ENCODE measurements around the gene CCDC121. TPM values are rescaled to one million over a fixed set of nuclear protein-coding genes. Genes with fewer than 3 reads are reported as not detected.
"Not testable (repeated sequence)": the region's sequence is repeated elsewhere in the genome, so short reads cannot be mapped to it uniquely, and the experiment has no call there.

Gene CCDC121
- polyA plus RNA-seq, 4 donors, result 0.54 to 4.8 (median 1.6) TPM

- H3K4me3 ChIP-seq (ENCODE audit: low read depth in 1 of 3, low read length in 3 of 3), result no peak overlapping the region
- DNase-seq (no peak), FAIRE-seq (no peak)
- peaks cover 9 to 33% (median 10%) of the 10 kb centered on the region in 3 donors for H3K36me3 ChIP-seq (ENCODE audit: control insufficient read depth in 3 of 3, insufficient read depth in 2 of 3, low read depth in 1 of 3, low read length in 3 of 3)
- no peak overlapping the region for H3K27ac ChIP-seq (ENCODE audit: low read depth in 1 of 3, low read length in 2 of 3)
- H3K27me3 ChIP-seq (ENCODE audit: control insufficient read depth in 3 of 3, insufficient read depth in 3 of 3, low read length in 3 of 3), result no peaks in the 10 kb centered on the region
- H3K9me3 ChIP-seq (ENCODE audit: control insufficient read depth in 2 of 2, insufficient read depth in 1 of 2, low read depth in 1 of 2, low read length in 1 of 2), result no peaks in the 10 kb centered on the region
- no peaks in the 10 kb centered on the region for H3K4me1 ChIP-seq (ENCODE audit: control insufficient read depth in 3 of 3, insufficient read depth in 2 of 3, low read depth in 1 of 3, low read length in 2 of 3)
Observed at GRCh38 chr2:27647289-27647688, 18.5 kb upstream of the CCDC121 start.

- Histone ChIP-seq H3K27me3 (ENCODE audit: control insufficient read depth in 3 of 3, insufficient read depth in 3 of 3, low read length in 3 of 3) (no peaks in the 10 kb centered on the region), H3K4me1 (ENCODE audit: control insufficient read depth in 3 of 3, insufficient read depth in 2 of 3, low read depth in 1 of 3, low read length in 2 of 3) (no peaks in the 10 kb centered on the region), H3K4me3 (ENCODE audit: low read depth in 1 of 3, low read length in 3 of 3) (no peak overlapping the region), H3K27ac (ENCODE audit: low read depth in 1 of 3, low read length in 2 of 3) (no peak overlapping the region), H3K36me3 (ENCODE audit: control insufficient read depth in 3 of 3, insufficient read depth in 2 of 3, low read depth in 1 of 3, low read length in 3 of 3) (peaks cover 8 to 41% (median 10%) of the 10 kb centered on the region in 3 donors), H3K9me3 (ENCODE audit: control insufficient read depth in 2 of 2, insufficient read depth in 1 of 2, low read depth in 1 of 2, low read length in 1 of 2) (no peaks in the 10 kb centered on the region)
- FAIRE-seq (no peak), DNase-seq (no peak)
Observed at GRCh38 chr2:27645197-27645596, 16.4 kb upstream of the CCDC121 start.

DNA sequence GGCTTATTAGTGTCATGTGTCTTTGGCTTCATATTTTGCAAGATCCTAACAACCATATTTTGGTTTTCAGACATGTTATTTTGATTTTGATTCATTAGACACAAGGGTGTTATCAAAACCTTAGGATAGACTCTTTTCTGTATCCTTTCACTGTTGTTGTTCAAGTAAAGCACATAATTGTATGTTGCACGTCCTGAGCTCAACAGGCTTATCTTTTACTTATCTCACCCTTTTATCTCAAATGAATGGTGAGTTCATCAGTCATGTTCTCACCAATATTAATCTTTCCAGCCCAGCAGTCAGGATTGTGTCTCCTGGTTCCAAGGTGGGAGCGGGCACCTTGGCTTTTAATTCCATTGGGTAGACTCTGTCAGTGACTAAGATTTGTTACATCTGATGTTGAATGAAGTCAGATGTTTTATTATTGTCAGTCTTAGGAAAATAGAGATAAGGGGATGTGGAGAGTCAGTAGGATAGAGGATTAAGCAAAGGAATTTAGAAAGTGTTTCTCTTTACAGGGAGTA, 12.0 kb upstream of the CCDC121 start:
- FAIRE-seq, result no peak
- Histone ChIP-seq H3K4me3 (ENCODE audit: low read depth in 1 of 3, low read length in 3 of 3) (no peak overlapping the region), H3K9me3 (ENCODE audit: control insufficient read depth in 2 of 2, insufficient read depth in 1 of 2, low read depth in 1 of 2, low read length in 1 of 2) (no peaks in the 10 kb centered on the region), H3K4me1 (ENCODE audit: control insufficient read depth in 3 of 3, insufficient read depth in 2 of 3, low read depth in 1 of 3, low read length in 2 of 3) (no peaks in the 10 kb centered on the region), H3K27ac (ENCODE audit: low read depth in 1 of 3, low read length in 2 of 3) (no peak overlapping the region), H3K36me3 (ENCODE audit: control insufficient read depth in 3 of 3, insufficient read depth in 2 of 3, low read depth in 1 of 3, low read length in 3 of 3) (peaks cover 17 to 39% (median 21%) of the 10 kb centered on the region in 3 donors), H3K27me3 (ENCODE audit: control insufficient read depth in 3 of 3, insufficient read depth in 3 of 3, low read length in 3 of 3) (no peaks in the 10 kb centered on the region)
- DNase-seq, result no peak
- WGBS, 3 donors, result 72 to 89% (median 81%) methylated on average over 2 of the region's 2 CpGs

GRCh38 chr2:27638709-27639108, 9.9 kb upstream of the CCDC121 start:
- Histone ChIP-seq H3K4me3 (ENCODE audit: low read depth in 1 of 3, low read length in 3 of 3) (no peak overlapping the region), H3K27ac (ENCODE audit: low read depth in 1 of 3, low read length in 2 of 3) (no peak overlapping the region), H3K36me3 (ENCODE audit: control insufficient read depth in 3 of 3, insufficient read depth in 2 of 3, low read depth in 1 of 3, low read length in 3 of 3) (peaks cover 27 to 33% (median 32%) of the 10 kb centered on the region in 3 donors), H3K4me1 (ENCODE audit: control insufficient read depth in 3 of 3, insufficient read depth in 2 of 3, low read depth in 1 of 3, low read length in 2 of 3) (no peaks in the 10 kb centered on the region), H3K27me3 (ENCODE audit: control insufficient read depth in 3 of 3, insufficient read depth in 3 of 3, low read length in 3 of 3) (no peaks in the 10 kb centered on the region), H3K9me3 (ENCODE audit: control insufficient read depth in 2 of 2, insufficient read depth in 1 of 2, low read depth in 1 of 2, low read length in 1 of 2) (no peaks in the 10 kb centered on the region)
- FAIRE-seq (no peak), DNase-seq (no peak)
- WGBS, 3 donors, result 56 to 74% (median 61%) methylated on average over 3 of the region's 3 CpGs

GRCh38 chr2:27638037-27638637, 9.3 kb upstream of the CCDC121 start:
- DNase-seq (peak in 1 of 2 donors; percentile 2), FAIRE-seq (no peak)
- 79 to 89% (median 84%) methylated on average over 3 of the region's 3 CpGs for WGBS, 3 donors
- no peaks in the 10 kb centered on the region for H3K4me1 ChIP-seq (ENCODE audit: control insufficient read depth in 3 of 3, insufficient read depth in 2 of 3, low read depth in 1 of 3, low read length in 2 of 3)
- no peak overlapping the region for H3K27ac ChIP-seq (ENCODE audit: low read depth in 1 of 3, low read length in 2 of 3)
- no peak overlapping the region for H3K4me3 ChIP-seq (ENCODE audit: low read depth in 1 of 3, low read length in 3 of 3)
- peaks cover 27 to 36% (median 33%) of the 10 kb centered on the region in 3 donors for H3K36me3 ChIP-seq (ENCODE audit: control insufficient read depth in 3 of 3, insufficient read depth in 2 of 3, low read depth in 1 of 3, low read length in 3 of 3)
- H3K27me3 ChIP-seq (ENCODE audit: control insufficient read depth in 3 of 3, insufficient read depth in 3 of 3, low read length in 3 of 3), result no peaks in the 10 kb centered on the region
- no peaks in the 10 kb centered on the region for H3K9me3 ChIP-seq (ENCODE audit: control insufficient read depth in 2 of 2, insufficient read depth in 1 of 2, low read depth in 1 of 2, low read length in 1 of 2)

- Histone ChIP-seq H3K36me3 (ENCODE audit: control insufficient read depth in 3 of 3, insufficient read depth in 2 of 3, low read depth in 1 of 3, low read length in 3 of 3) (peaks cover 29 to 33% (median 31%) of the 10 kb centered on the region in 3 donors), H3K9me3 (ENCODE audit: control insufficient read depth in 2 of 2, insufficient read depth in 1 of 2, low read depth in 1 of 2, low read length in 1 of 2) (no peaks in the 10 kb centered on the region), H3K4me3 (ENCODE audit: low read depth in 1 of 3, low read length in 3 of 3) (no peak overlapping the region), H3K27ac (ENCODE audit: low read depth in 1 of 3, low read length in 2 of 3) (no peak overlapping the region), H3K27me3 (ENCODE audit: control insufficient read depth in 3 of 3, insufficient read depth in 3 of 3, low read length in 3 of 3) (no peaks in the 10 kb centered on the region), H3K4me1 (ENCODE audit: control insufficient read depth in 3 of 3, insufficient read depth in 2 of 3, low read depth in 1 of 3, low read length in 2 of 3) (no peaks in the 10 kb centered on the region)
- WGBS, 3 donors, result 92 to 96% (median 95%) methylated on average over 5 of the region's 5 CpGs
- DNase-seq (no peak), FAIRE-seq (no peak)
Observed at GRCh38 chr2:27636766-27637165, 8.0 kb upstream of the CCDC121 start.

DNA sequence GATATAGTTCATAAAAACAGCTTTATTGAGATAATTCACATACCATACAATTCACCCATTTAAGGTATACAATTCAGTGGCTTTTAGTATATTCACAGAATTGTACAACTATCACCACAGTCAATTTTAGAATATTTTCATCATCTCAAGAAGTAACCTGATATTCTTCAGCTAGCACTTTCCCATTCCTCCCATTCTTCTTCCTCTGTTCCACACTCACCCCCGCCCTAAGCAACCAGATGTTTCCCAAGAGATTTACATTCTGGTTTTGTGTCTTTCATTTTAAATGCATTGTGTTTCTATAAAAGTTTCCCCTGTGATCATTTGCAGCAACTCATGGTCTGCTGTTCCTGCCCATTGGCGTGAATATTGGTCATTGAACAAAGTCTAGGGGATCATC, 5.5 kb upstream of the CCDC121 start:
- Histone ChIP-seq H3K4me3 (ENCODE audit: low read depth in 1 of 3, low read length in 3 of 3) (no peak overlapping the region), H3K27ac (ENCODE audit: low read depth in 1 of 3, low read length in 2 of 3) (no peak overlapping the region), H3K4me1 (ENCODE audit: control insufficient read depth in 3 of 3, insufficient read depth in 2 of 3, low read depth in 1 of 3, low read length in 2 of 3) (peaks cover 3 to 6% (median 5%) of the 10 kb centered on the region in 3 donors), H3K9me3 (ENCODE audit: control insufficient read depth in 2 of 2, insufficient read depth in 1 of 2, low read depth in 1 of 2, low read length in 1 of 2) (no peaks in the 10 kb centered on the region), H3K36me3 (ENCODE audit: control insufficient read depth in 3 of 3, insufficient read depth in 2 of 3, low read depth in 1 of 3, low read length in 3 of 3) (peaks cover 24 to 26% (median 26%) of the 10 kb centered on the region in 3 donors), H3K27me3 (ENCODE audit: control insufficient read depth in 3 of 3, insufficient read depth in 3 of 3, low read length in 3 of 3) (no peaks in the 10 kb centered on the region)
- WGBS, 3 donors, result 91 to 97% (median 94%) methylated on average over 2 of the region's 2 CpGs
- FAIRE-seq (no peak), DNase-seq (no peak)

- FAIRE-seq, result not testable (repeated sequence)
- 96 to 100% (median 100%) methylated on average over 2 of the region's 2 CpGs for WGBS, 3 donors
Observed at GRCh38 chr2:27630257-27630656, 1.4 kb upstream of the CCDC121 start.

More at GRCh38 chr2:27630257-27630656, 1.4 kb upstream of the CCDC121 start:
- H3K27me3 ChIP-seq (ENCODE audit: control insufficient read depth in 3 of 3, insufficient read depth in 3 of 3, low read length in 3 of 3); H3K27ac ChIP-seq (ENCODE audit: low read depth in 1 of 3, low read length in 2 of 3); H3K9me3 ChIP-seq (ENCODE audit: control insufficient read depth in 2 of 2, insufficient read depth in 1 of 2, low read depth in 1 of 2, low read length in 1 of 2); H3K4me3 ChIP-seq (ENCODE audit: low read depth in 1 of 3, low read length in 3 of 3); DNase-seq: not testable (repeated sequence)
- Histone ChIP-seq H3K36me3 (ENCODE audit: control insufficient read depth in 3 of 3, insufficient read depth in 2 of 3, low read depth in 1 of 3, low read length in 3 of 3) (peaks cover 7 to 13% (median 8%) of the 10 kb centered on the region in 3 donors), H3K4me1 (ENCODE audit: control insufficient read depth in 3 of 3, insufficient read depth in 2 of 3, low read depth in 1 of 3, low read length in 2 of 3) (peaks cover 3 to 12% (median 5%) of the 10 kb centered on the region in 3 donors)

All from small intestine (tissue), 7 donors.